Left ventricle myocardium inferior (tissue), 1 donor: Measurements from ENCODE around the gene KDM6B. TPM values are rescaled to one million over a fixed set of nuclear protein-coding genes. Genes with fewer than 3 reads are reported as not detected.

ENCODE experiments used
- DNase-seq: peaks from one replicate; pipeline ENCODE4 v3.0.0-alpha.2; 2020
- H3K27ac ChIP-seq: fragments of 200-600 bp; replicated peaks from 2 replicates; pipeline ENCODE4 v1.8.0; 2021
- H3K27me3 ChIP-seq: fragments of 200-600 bp; 2 replicates; pipeline ENCODE4 v1.8.0; 2021; ENCODE audit warnings: low read depth
- H3K36me3 ChIP-seq: fragments of 200-600 bp; 2 replicates; pipeline ENCODE4 v1.8.0; 2021
- H3K4me1 ChIP-seq: fragments of 200-600 bp; 2 replicates; pipeline ENCODE4 v1.8.0; 2021
- H3K4me3 ChIP-seq: fragments of 200-600 bp; 2 replicates; pipeline ENCODE4 v1.8.0; 2021; ENCODE audit warnings: mild to moderate bottlenecking, moderate library complexity
- H3K9me3 ChIP-seq: fragments of 200-600 bp; replicated peaks from 2 replicates; pipeline ENCODE4 v1.8.0; 2021
- intact Hi-C: fragments of 100-400 bp; cut with micrococcal nuclease; formaldehyde crosslinking; loops from one replicate; pipeline ENCODE4 v1.11.0; 2022
- total RNA-seq: library from RNA; stranded (reverse); fragmentation: NEBNext Ultra II Directional; extraction: Animal tissue kit (Norgen Biotek cat#: 25700); gene quantifications from one replicate; pipeline ENCODE4 v1.2.1, GENCODE V29; 2021
- TF ChIP-seq, protein P1 (sequence below): fragments of 200-600 bp; IDR thresholded peaks from 2 replicates; pipeline ENCODE4 v1.8.0; 2021; ENCODE audit warnings: antibody characterized with exemption, mild to moderate bottlenecking, borderline replicate concordance
- donor health status: DM: no; HTN: yes; CAD: no; lungs with severe emphysema.

KDM6B gene
- total RNA-seq, 1 donor from 2014 or later: 23.3 TPM

DNA sequence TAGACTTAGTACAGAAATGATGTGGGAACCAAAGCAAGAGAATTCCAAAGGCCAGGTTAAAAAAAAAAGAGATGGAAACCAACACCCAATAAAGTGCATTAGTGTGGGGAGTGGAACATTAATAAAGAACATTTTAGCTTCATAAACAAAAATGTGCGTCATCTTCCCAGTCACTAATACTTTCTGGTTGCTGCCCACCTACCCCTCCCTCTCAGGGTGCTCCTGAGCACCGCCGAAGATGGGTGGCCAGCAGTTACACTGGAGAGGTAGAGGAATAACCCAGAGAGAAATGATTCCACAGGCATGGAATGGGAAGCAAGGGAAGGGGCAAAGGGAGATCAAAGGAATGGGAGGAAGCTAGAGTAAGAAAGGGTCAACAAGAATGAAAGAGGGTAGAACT, 48.6 kb downstream of the KDM6B start:
- Histone ChIP-seq H3K27ac (peak overlapping the region; percentile 98), H3K4me3 (no peak overlapping the region), H3K27me3 (no peaks in the 10 kb centered on the region), H3K9me3 (no peaks in the 10 kb centered on the region), H3K4me1 (peaks cover 46% of the 10 kb centered on the region), H3K36me3 (peaks cover 12% of the 10 kb centered on the region)
- intact Hi-C loops: no loop called here
- TF ChIP-seq, protein P1, sequence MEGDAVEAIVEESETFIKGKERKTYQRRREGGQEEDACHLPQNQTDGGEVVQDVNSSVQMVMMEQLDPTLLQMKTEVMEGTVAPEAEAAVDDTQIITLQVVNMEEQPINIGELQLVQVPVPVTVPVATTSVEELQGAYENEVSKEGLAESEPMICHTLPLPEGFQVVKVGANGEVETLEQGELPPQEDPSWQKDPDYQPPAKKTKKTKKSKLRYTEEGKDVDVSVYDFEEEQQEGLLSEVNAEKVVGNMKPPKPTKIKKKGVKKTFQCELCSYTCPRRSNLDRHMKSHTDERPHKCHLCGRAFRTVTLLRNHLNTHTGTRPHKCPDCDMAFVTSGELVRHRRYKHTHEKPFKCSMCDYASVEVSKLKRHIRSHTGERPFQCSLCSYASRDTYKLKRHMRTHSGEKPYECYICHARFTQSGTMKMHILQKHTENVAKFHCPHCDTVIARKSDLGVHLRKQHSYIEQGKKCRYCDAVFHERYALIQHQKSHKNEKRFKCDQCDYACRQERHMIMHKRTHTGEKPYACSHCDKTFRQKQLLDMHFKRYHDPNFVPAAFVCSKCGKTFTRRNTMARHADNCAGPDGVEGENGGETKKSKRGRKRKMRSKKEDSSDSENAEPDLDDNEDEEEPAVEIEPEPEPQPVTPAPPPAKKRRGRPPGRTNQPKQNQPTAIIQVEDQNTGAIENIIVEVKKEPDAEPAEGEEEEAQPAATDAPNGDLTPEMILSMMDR: no peak
- no peak for DNase-seq

Other genes starting within 250 kb of the KDM6B start
- gene SOX15, start 244.1 kb upstream of the KDM6B start, total RNA-seq: 1.9 TPM
- gene FXR2, start 219.3 kb upstream of the KDM6B start, total RNA-seq: 111 TPM
- gene SAT2, start 206.4 kb upstream of the KDM6B start, total RNA-seq: 73.5 TPM
- 0.74 TPM for gene SHBG, start 204.1 kb upstream of the KDM6B start, total RNA-seq
- 2.8 TPM for gene ATP1B2, start 183.3 kb upstream of the KDM6B start, total RNA-seq
- gene TP53, start 146.7 kb upstream of the KDM6B start, total RNA-seq: 11.7 TPM
- gene WRAP53, start 145.7 kb upstream of the KDM6B start, total RNA-seq: 4.7 TPM
- gene EFNB3, start 129.0 kb upstream of the KDM6B start, total RNA-seq: not detected
- 0.33 TPM for gene DNAH2, start 116.5 kb upstream of the KDM6B start, total RNA-seq
- gene TMEM88, start 20.8 kb downstream of the KDM6B start, total RNA-seq: 26.4 TPM
- 89.8 TPM for gene NAA38, start 23.3 kb downstream of the KDM6B start, total RNA-seq
- 17.8 TPM for gene CYB5D1, start 23.8 kb downstream of the KDM6B start, total RNA-seq
- 15.6 TPM for gene CHD3, start 54.6 kb downstream of the KDM6B start, total RNA-seq
- gene RNF227, start 82.1 kb downstream of the KDM6B start, total RNA-seq: 1.0 TPM
- 0.30 TPM for gene KCNAB3, start 95.6 kb downstream of the KDM6B start, total RNA-seq
- gene TRAPPC1, start 97.7 kb downstream of the KDM6B start, total RNA-seq: 111 TPM
- gene CNTROB, start 98.0 kb downstream of the KDM6B start, total RNA-seq: 8.7 TPM
- not detected for gene GUCY2D, start 168.4 kb downstream of the KDM6B start, total RNA-seq
- gene ALOX15B, start 204.8 kb downstream of the KDM6B start, total RNA-seq: not detected